Measurements from ENCODE around the gene SLC24A1.

The SLC24A1 gene

DNA sequence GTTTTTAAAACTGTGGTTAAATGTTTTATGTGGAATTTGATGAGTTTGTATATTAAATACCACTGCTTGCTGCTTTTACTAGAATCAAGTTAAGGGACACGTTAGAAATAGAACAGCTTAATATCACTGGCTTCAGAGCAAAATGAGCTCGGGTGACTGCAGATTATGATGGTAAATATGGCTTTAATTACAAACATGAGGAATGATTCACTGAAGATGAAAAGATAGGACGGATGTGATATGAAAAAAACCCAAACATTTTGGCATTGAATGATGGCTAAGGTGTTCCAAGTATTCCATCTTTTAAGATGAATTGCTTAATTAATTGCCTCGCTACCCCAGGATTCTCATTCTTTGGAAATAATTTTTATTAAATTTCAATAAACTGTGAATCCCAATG, 33.7 kb downstream of the SLC24A1 start:
- TF ChIP-seq, protein P1, sequence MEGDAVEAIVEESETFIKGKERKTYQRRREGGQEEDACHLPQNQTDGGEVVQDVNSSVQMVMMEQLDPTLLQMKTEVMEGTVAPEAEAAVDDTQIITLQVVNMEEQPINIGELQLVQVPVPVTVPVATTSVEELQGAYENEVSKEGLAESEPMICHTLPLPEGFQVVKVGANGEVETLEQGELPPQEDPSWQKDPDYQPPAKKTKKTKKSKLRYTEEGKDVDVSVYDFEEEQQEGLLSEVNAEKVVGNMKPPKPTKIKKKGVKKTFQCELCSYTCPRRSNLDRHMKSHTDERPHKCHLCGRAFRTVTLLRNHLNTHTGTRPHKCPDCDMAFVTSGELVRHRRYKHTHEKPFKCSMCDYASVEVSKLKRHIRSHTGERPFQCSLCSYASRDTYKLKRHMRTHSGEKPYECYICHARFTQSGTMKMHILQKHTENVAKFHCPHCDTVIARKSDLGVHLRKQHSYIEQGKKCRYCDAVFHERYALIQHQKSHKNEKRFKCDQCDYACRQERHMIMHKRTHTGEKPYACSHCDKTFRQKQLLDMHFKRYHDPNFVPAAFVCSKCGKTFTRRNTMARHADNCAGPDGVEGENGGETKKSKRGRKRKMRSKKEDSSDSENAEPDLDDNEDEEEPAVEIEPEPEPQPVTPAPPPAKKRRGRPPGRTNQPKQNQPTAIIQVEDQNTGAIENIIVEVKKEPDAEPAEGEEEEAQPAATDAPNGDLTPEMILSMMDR (IDR thresholded peaks at IDR 0.05) = no peak

DNA sequence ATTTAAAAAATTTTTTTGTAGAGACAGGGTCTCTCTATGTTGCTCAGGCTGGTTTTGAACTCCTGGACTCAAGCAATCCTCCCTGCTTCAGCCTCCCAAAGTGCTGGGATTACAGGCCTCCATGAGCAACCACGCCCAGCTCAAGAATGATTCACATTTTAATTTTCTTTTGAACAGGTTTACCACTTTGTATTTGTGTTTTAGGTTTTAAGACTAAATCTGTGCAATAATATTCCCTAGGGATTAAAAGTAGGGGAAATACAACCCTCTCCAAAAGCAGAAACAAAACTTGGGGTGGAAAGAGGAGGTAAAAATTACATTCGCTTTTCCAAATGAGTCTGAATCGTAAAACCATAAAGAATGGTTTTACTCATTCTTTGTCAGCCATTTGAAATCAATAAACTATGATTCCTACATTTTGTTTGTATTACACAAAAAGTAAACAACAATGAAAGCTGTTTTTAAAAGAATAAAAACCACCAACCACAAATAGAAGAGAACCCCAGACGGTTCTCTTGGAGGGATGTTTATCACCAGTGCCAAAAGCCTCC, 37.8 kb downstream of the SLC24A1 start:
- TF ChIP-seq, protein P1 (IDR thresholded peaks at IDR 0.05) = no peak

DNA sequence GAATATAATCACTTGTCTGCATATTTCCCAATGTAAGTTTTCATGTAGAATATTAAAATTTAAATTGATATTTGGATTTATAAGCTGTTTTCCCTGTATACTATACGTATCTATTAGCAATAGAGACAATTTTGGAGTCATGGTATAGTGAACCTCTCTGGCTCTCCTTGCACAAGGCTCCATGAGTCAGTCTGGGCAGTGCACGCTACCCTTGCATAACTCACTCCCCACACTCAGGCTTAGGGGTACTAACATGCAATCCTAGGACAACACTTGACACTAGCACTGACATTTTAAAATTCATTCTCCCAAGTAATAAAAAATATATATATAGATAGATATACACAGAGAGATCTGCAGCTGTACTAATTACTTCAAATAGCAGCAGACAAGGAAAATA, 39.2 kb downstream of the SLC24A1 start:
- TF ChIP-seq, protein P1 (IDR thresholded peaks at IDR 0.05) = no peak

DNA sequence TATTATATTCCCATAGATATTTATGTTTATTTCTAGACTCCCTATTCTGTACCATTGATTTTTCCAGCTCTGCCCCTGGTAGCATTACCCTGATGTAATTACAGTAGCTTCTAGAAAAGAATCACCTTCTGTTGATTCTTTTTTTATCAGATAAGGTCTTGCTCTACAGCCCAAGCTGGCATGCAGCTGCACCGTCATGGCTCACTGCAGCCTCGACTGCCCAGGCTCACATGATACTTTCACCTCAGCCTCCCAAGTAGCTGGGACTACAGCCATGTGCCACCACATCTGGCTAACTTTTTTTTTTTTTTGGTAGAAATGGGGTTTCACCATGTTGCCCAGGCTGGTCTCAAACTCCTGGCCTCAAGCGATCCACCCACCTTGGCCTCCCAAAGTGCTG, 41.8 kb downstream of the SLC24A1 start:
- TF ChIP-seq, protein P1 (IDR thresholded peaks at IDR 0.05) = no peak

DNA sequence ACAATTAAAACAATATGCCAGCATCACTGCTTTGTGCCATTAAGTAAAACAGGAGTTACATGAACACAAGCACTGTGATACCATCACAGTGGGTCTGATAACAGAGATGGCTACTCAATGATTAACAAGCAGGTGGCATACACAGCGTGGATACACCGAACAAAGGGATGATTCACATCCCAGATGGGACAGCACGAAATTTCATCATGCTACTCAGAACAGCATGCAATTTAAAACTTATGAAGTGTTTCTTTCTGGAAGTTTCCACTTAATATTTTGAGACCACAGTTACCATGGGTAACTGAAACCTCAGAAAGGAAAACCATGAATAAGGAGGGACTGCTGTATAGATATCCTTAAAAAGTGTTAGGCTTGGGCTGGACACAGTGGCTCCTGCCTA, 44.5 kb downstream of the SLC24A1 start:
- TF ChIP-seq, protein P1 (IDR thresholded peaks at IDR 0.05) = no peak

GRCh38 chr15:65675551-65675950, 53.8 kb downstream of the SLC24A1 start:
- TF ChIP-seq, protein P1 (IDR thresholded peaks at IDR 0.05) = no peak

DNA sequence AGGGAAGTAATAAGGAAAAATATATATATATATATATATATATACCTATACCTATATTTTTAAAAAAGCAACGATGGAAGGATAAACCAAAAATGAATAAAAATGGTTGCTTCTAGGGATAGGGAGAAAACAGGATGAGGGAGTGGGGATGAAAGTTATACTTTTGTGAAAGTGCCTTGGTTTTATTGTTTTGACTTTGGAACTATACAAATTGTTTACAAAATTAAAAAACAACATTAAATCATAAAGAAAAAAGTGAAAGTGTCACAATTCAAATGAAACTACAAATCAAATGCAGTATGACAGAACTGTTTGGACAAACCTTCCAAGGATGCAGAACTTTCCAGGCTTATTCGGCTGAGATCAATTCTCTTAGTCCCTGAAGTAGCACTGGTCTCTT, 54.4 kb downstream of the SLC24A1 start:
- TF ChIP-seq, protein P1 (IDR thresholded peaks at IDR 0.05) = no peak

- TF ChIP-seq, protein P1 (IDR thresholded peaks at IDR 0.05) = no peak
These were observed 58.8 kb downstream of the SLC24A1 start for GRCh38 chr15:65680544-65680943.

Measured in LNCAP (cell line).